HL-60/S4 treated with phorbol 12-myristate 13-acetate at 8.2 ng/mL for 4 days and 3 days (cell line): ENCODE results near the gene STAU1.
"Not testable (repeated sequence)": the region's sequence is repeated elsewhere in the genome, so short reads cannot be mapped to it uniquely, and the experiment has no call there.

Experiments used
- in situ Hi-C: fragments of 300-500 bp; cut with MboI; formaldehyde crosslinking; loops from 2 replicates; pipeline ENCODE4 v1.15.0; 2022; ENCODE audit warnings: low sequenced_read_pairs

The STAU1 gene

GRCh38 chr20:49132995-49133478 lies 55.1 kb downstream of the STAU1 start:
- in situ Hi-C loops: no loop called here

- in situ Hi-C loops: no loop called here
Measured at GRCh38 chr20:49123982-49124381, 64.2 kb downstream of the STAU1 start.

GRCh38 chr20:49122920-49123319 lies 65.2 kb downstream of the STAU1 start:
- in situ Hi-C loops: no loop called here

GRCh38 chr20:49119988-49120387 lies 68.1 kb downstream of the STAU1 start:
- in situ Hi-C loops: no loop called here

GRCh38 chr20:49118307-49118706 lies 69.8 kb downstream of the STAU1 start:
- in situ Hi-C loops: no loop called here

- in situ Hi-C loops: no loop called here
Measured at GRCh38 chr20:49115564-49115963, 72.6 kb downstream of the STAU1 start.

GRCh38 chr20:49112596-49113274 lies 75.4 kb downstream of the STAU1 start:
- in situ Hi-C loops: no loop called here

- in situ Hi-C loops: no loop called here
Measured at GRCh38 chr20:49110767-49111694, 77.1 kb downstream of the STAU1 start.

- in situ Hi-C loops: no loop called here
Measured at GRCh38 chr20:49106328-49106727, 81.8 kb downstream of the STAU1 start.

- in situ Hi-C loops: not testable (repeated sequence)
Measured at GRCh38 chr20:49104979-49105547, 83.1 kb downstream of the STAU1 start.

- in situ Hi-C loops: no loop called here
Measured at GRCh38 chr20:49104365-49104648, 83.8 kb downstream of the STAU1 start.

- in situ Hi-C loops: no loop called here
Measured at GRCh38 chr20:49103647-49104364, 84.3 kb downstream of the STAU1 start.

GRCh38 chr20:49103019-49103418 lies 85.1 kb downstream of the STAU1 start:
- in situ Hi-C loops: no loop called here

GRCh38 chr20:49100972-49101371 lies 87.2 kb downstream of the STAU1 start:
- in situ Hi-C loops: no loop called here

GRCh38 chr20:49100292-49100691 lies 87.8 kb downstream of the STAU1 start:
- in situ Hi-C loops: not testable (repeated sequence)

- in situ Hi-C loops: no loop called here
Measured at GRCh38 chr20:49099011-49099410, 89.1 kb downstream of the STAU1 start.

- in situ Hi-C loops: no loop called here
Measured at GRCh38 chr20:49098136-49098535, 90.0 kb downstream of the STAU1 start.

- in situ Hi-C loops: no loop called here
Measured at GRCh38 chr20:49097159-49097558, 91.0 kb downstream of the STAU1 start.

- in situ Hi-C loops: no loop called here
Measured at GRCh38 chr20:49096203-49096730, 91.9 kb downstream of the STAU1 start.

GRCh38 chr20:49091762-49092161 lies 96.4 kb downstream of the STAU1 start:
- in situ Hi-C loops: no loop called here

GRCh38 chr20:49091104-49091503 lies 97.0 kb downstream of the STAU1 start:
- in situ Hi-C loops: no loop called here
